Measurements from ENCODE around the gene OR8B4. TPM values are rescaled to one million over a fixed set of nuclear protein-coding genes. Genes with fewer than 3 reads are reported as not detected.
"Not testable (repeated sequence)": the region's sequence is repeated elsewhere in the genome, so short reads cannot be mapped to it uniquely, and the experiment has no call there.

The OR8B4 gene
- total and polyA plus RNA-seq, 2 experiments from 2014 or later = not detected

DNA sequence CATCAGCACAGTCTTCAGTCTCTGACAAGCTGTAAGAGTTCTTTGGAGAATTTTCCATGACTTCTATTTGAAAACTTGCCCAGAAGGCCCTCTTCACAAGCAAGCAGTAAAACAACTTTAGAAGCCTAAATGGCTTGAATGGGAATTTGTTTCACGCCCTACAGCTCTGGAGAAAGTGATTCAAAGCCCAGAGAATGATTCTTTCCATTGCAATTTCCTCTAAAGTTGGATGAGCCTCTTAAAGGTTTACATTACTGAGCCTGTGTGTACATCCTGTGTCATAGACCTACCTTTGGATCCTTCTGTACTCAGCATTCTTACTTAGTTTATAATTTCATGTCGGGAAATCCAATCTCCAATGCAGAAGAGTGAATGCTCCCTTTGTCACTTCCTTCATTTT is 19.1 kb downstream of the OR8B4 start:
- no peaks in the 10 kb centered on the region for H3K27me3 ChIP-seq (ENCODE audit: insufficient read depth)
- no peak overlapping the region for H3K4me2 ChIP-seq
- no peaks in the 10 kb centered on the region for H3F3A ChIP-seq (replicated peaks; ENCODE audit: low read depth)
- no peaks in the 10 kb centered on the region for H3K79me2 ChIP-seq (replicated peaks; ENCODE audit: insufficient read depth)
- no peak for ATAC-seq
- H3K36me3 ChIP-seq (ENCODE audit: insufficient read depth) = peaks cover 5% of the 10 kb centered on the region; the same call in 1 of the 2 replicates
- H4K20me1 ChIP-seq (replicated peaks; ENCODE audit: insufficient read depth) = no peaks in the 10 kb centered on the region
- Mint-ChIP-seq H3K4me1 (no peaks in the 10 kb centered on the region; the same call in 2 of the 3 replicates), H3K9me3 (peaks cover 8% of the 10 kb centered on the region; the same call in 2 of the 3 replicates), H3K27ac (no peak overlapping the region), H3K36me3 (ENCODE audit: low read depth) (peaks cover 7% of the 10 kb centered on the region; the same call in 2 of the 3 replicates), H3K4me3 (no peak overlapping the region), H3K27me3 (ENCODE audit: insufficient read depth, low read depth, poor library complexity) (no peaks in the 10 kb centered on the region)
- no peaks in the 10 kb centered on the region for H3K9me2 ChIP-seq (ENCODE audit: insufficient read depth)
- no peak for DNase-seq (ENCODE audit: low spot score)
- TF ChIP-seq ZNF114 (CRISPR knock-in tag; IDR thresholded peaks at IDR 0.05) = no peak
- no peak for TF ChIP-seq EZH2phosphoT487 (IDR thresholded peaks at IDR 0.05; ENCODE audit: unreplicated experiment)
- no peak for TF ChIP-seq EZH2 (IDR thresholded peaks at IDR 0.05; ENCODE audit: low read depth, unreplicated experiment)
- no peak for TF ChIP-seq JUNB (IDR thresholded peaks at IDR 0.05; ENCODE audit: unreplicated experiment)
- no peak overlapping the region for H3K4me3 ChIP-seq
- no peaks in the 10 kb centered on the region for H3K4me1 ChIP-seq (ENCODE audit: insufficient read depth)
- H2AFZ ChIP-seq = no peak overlapping the region
- H3K27ac ChIP-seq (ENCODE audit: low read depth) = no peak overlapping the region

DNA sequence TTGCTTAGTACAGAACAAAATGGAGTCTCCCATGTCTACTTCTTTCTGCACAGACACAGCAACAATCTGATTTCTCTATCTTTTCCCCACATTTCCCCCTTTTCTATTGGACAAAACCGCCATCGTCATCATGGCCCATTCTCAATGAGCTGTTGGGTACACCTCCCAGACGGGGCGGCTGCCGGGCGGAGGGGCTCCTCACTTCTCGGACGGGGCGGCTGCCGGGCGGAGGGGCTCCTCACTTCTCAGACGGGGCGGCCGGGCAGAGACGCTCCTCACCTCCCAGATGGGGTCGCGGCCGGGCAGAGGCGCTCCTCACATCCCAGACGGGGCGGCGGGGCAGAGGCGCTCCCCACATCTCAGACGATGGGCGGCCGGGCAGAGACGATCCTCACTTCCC is 21.5 kb downstream of the OR8B4 start:
- ATAC-seq; H3K27ac ChIP-seq (ENCODE audit: low read depth); H3F3A ChIP-seq (replicated peaks; ENCODE audit: low read depth); H3K9me2 ChIP-seq (ENCODE audit: insufficient read depth); H3K79me2 ChIP-seq (replicated peaks; ENCODE audit: insufficient read depth); H3K4me3 Mint-ChIP-seq; H4K20me1 ChIP-seq (replicated peaks; ENCODE audit: insufficient read depth); H3K27me3 Mint-ChIP-seq (ENCODE audit: insufficient read depth, low read depth, poor library complexity); H3K4me2 ChIP-seq; H2AFZ ChIP-seq; H3K4me1 Mint-ChIP-seq; H3K9me3 Mint-ChIP-seq; H3K27me3 ChIP-seq (ENCODE audit: insufficient read depth); H3K4me3 ChIP-seq; DNase-seq (ENCODE audit: low spot score); H3K4me1 ChIP-seq (ENCODE audit: insufficient read depth); H3K36me3 Mint-ChIP-seq (ENCODE audit: low read depth); H3K27ac Mint-ChIP-seq; H3K36me3 ChIP-seq (ENCODE audit: insufficient read depth): not testable (repeated sequence)

DNA sequence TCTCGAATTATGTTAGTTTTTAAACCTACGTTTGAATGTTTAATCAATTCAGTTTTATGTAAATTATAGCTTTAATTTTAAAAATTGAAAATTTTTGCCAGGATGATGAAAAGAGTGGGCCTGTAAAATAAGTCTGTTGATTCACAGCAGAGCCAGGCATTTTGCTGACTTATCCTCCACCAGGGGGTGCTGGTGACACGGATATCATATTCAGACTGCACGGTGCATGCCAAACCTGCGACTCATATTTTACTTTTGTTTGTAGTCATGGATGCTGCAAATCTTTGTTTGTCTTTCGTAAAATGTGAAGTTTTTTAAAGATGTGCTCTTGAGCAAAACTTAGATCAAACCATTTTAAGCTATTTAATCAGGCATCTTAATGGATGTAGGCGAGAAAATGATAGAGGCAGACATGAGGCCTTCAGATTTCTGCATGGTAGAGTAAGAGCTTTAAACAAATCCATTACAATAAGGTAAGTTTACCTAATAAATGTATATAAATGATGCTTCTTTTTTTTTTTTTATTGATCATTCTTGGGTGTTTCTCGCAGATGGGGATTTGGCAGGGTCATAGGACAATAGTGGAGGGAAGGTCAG is 22.2 kb downstream of the OR8B4 start:
- Mint-ChIP-seq H3K27ac (0 out of 2 replicates have a peak overlapping the region, but pooled peaks have one; percentile 60), H3K36me3 (ENCODE audit: low read depth) (peaks cover 7% of the 10 kb centered on the region; the same call in 2 of the 3 replicates), H3K9me3 (peaks cover 8% of the 10 kb centered on the region; the same call in 2 of the 3 replicates), H3K4me1 (no peaks in the 10 kb centered on the region; the same call in 2 of the 3 replicates), H3K27me3 (ENCODE audit: insufficient read depth, low read depth, poor library complexity) (peaks cover 3% of the 10 kb centered on the region), H3K4me3 (no peak overlapping the region)
- Histone ChIP-seq H2AFZ (no peak overlapping the region), H3K4me2 (no peak overlapping the region), H3F3A (replicated peaks; ENCODE audit: low read depth) (no peaks in the 10 kb centered on the region), H3K27me3 (ENCODE audit: insufficient read depth) (no peaks in the 10 kb centered on the region), H3K4me1 (ENCODE audit: insufficient read depth) (no peaks in the 10 kb centered on the region), H3K4me3 (no peak overlapping the region), H4K20me1 (replicated peaks; ENCODE audit: insufficient read depth) (no peaks in the 10 kb centered on the region), H3K79me2 (replicated peaks; ENCODE audit: insufficient read depth) (no peaks in the 10 kb centered on the region), H3K9me2 (ENCODE audit: insufficient read depth) (no peaks in the 10 kb centered on the region), H3K36me3 (ENCODE audit: insufficient read depth) (peaks cover 5% of the 10 kb centered on the region; the same call in 1 of the 2 replicates), H3K27ac (ENCODE audit: low read depth) (no peak overlapping the region)
- ATAC-seq (peak; percentile 74), DNase-seq (ENCODE audit: low spot score) (peak; percentile 84)
- no peak for TF ChIP-seq CREB1 (CRISPR knock-in tag; IDR thresholded peaks at IDR 0.05; ENCODE audit: low read depth)
- TF ChIP-seq, protein P1, sequence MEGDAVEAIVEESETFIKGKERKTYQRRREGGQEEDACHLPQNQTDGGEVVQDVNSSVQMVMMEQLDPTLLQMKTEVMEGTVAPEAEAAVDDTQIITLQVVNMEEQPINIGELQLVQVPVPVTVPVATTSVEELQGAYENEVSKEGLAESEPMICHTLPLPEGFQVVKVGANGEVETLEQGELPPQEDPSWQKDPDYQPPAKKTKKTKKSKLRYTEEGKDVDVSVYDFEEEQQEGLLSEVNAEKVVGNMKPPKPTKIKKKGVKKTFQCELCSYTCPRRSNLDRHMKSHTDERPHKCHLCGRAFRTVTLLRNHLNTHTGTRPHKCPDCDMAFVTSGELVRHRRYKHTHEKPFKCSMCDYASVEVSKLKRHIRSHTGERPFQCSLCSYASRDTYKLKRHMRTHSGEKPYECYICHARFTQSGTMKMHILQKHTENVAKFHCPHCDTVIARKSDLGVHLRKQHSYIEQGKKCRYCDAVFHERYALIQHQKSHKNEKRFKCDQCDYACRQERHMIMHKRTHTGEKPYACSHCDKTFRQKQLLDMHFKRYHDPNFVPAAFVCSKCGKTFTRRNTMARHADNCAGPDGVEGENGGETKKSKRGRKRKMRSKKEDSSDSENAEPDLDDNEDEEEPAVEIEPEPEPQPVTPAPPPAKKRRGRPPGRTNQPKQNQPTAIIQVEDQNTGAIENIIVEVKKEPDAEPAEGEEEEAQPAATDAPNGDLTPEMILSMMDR (conservative IDR thresholded peaks at IDR 0.05; ENCODE audit: low read depth in 2 of 2) = peak; percentile 83 to 94
